Medulla oblongata (tissue), 1 donor: ENCODE results near the gene LSP1.

Experiments used
- DNase-seq: peaks from one replicate; pipeline ENCODE4 v3.0.0-alpha.2; 2015; ENCODE audit errors: extremely low spot score

The LSP1 gene

DNA sequence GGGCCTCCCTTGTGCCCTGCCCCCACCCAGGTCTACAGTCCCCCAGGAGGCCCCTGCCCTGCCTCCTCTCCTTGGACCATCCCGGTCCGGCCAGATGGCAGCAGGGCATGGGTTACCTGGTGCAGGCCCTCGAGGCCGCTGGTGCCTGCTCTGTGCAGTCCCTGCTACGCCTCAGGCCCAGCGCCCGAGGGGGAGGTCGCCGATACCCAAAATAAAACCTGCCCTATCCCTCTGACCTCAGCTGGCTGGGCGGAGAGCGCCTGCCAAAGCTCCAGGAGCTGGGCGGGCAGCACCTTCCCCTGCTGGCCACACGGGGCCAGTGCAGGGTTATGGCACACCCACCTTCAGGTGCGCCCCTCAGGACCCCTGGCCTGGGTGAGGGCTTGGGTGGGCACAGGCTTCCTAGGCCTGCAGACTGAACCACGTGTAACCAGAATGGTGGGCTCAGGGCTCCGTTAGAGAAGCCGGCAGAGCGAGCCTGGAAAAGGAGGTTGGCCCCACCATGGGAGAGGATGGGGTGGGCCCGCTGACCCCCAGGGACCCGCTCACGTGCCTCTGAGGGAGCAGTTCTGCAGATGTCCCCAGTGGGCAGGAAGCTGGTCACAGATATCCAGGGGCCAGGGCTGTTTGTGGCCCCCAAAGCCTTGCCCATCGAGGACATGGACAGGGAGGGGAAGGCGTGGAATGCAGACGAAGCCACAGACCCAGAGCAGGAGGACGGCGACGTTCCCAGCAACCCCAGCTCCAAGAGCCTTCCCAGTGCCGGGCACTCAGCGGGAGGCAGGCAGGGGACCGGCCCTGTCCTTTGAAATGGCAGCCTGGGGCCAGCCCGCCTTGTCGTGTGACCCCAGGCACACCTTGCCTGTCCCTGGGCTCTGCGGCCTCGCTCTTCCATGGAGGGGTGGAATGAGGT is 64.9 kb downstream of the LSP1 start:
- no peak for DNase-seq

DNA sequence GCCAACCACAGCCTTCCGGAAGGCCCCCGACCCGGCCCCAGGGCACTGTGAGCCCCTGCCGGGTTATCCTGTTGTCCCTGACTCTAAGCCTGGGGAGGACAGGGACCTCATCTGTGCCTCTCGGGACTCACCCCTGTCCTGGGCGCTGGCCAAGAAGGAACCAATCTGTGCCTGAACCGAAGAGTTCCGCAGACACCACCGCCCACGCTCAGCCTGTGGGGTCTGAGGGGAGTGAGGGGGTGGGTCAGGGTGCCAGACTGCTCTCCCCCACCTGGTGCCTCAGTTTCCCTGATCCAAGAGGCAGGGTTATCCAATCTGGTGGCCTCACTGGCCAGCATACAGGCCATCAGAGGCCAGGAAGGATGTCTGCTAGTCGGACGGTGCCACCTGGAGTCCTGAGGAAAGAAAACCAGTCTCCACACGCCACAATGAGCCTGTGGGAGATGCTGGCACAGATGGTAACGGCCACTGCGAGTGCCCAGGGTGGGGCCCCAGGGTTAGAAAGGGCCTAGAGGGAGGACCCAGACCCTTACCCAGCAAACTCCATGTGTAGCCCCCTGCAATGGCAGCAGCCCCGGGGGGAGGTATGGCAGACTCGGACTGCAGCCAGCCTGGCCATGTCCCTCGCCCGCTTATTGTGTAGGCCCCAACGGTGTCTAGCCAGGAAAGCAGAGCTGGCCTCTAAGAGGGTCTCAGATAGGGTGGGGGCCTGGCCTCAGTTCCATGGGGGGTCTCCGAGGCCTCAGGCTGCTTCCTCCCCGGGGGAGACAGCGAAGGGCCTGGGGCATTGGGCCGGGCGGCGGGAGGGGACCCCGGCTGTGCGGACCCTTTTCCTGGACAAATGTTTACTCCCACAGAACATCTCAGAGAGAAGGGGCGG is 65.8 kb downstream of the LSP1 start:
- no peak for DNase-seq

- no peak for DNase-seq
These were observed 66.7 kb downstream of the LSP1 start, which contains the start of gene TNNT3 for GRCh38 chr11:1919391-1920127. TNNT3 (plus strand) TSS chr11:1919703; CDS start chr11:1922875, 3,172 bp downstream.

DNA sequence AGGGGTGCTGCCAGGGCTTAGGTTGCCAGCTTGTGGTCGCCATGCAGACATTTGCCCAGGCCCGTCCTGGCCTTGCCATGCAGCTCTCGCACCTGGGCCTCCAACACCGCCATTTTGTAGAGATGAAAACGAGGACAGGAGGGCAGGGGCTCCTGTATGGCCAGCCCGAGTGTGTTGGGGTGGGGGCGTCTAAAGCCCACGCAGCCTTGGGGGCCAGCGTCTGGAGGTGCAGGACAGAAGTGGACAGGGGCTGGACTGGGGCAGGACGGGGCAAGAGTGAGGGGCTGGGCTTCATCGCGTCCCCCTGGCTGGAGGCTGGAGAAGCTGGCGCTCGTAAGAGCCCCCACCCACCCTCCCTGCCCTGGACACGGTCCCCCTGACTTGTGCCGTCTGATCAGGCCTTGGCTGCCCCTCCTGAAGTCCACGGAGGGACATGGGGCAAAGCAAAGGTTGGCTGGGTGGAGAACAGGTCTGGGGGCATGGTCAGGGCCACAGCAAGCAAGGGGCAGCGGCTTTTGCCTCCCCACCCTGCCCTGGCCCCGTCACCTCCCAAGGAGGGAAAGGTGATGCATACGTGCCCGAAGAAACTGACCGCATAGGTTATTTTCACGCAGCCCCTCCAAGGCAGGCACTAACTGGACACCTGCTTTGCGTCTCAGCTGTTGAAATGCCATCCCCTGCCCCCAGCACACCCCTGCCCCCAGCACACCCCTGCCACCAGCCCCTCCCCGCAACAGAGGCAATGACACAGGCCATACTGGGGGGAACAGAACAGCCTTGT is 67.4 kb downstream of the LSP1 start:
- DNase-seq: no peak

DNA sequence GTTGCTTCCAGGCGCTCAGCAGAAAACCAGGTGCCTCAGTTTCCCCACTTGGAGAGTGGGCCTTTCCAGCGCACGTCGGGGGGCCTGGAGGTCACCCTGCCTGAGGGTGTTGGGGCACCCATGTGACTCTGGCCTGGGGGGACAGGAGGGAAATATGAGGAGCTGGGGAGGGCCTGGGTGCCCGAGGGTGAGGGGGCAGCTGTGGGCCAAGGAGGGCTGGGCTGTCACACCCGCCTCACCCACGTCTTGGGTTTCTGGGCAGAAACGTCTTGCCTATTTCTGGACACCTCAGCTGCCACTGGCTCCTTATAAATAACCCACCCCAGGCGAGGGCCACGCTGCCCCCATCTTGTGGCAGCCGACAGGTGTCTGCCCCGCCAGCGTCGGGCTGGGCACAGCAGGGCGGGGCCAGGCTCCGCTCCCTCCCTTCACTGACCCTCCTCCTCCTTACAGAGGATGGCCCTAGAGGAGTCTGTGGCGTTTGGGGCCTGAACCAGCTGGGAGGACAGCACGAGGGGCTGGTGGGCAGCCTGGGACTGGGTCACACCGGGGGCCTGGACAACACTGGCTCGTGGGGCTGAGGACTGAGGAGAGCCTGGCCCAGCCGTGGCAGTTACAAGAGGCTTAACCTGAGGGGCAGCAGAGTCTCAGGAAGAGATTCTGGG is 68.2 kb downstream of the LSP1 start:
- no peak for DNase-seq

GRCh38 chr11:1921574-1922141 is 68.8 kb downstream of the LSP1 start:
- peak; percentile 20 for DNase-seq

DNA sequence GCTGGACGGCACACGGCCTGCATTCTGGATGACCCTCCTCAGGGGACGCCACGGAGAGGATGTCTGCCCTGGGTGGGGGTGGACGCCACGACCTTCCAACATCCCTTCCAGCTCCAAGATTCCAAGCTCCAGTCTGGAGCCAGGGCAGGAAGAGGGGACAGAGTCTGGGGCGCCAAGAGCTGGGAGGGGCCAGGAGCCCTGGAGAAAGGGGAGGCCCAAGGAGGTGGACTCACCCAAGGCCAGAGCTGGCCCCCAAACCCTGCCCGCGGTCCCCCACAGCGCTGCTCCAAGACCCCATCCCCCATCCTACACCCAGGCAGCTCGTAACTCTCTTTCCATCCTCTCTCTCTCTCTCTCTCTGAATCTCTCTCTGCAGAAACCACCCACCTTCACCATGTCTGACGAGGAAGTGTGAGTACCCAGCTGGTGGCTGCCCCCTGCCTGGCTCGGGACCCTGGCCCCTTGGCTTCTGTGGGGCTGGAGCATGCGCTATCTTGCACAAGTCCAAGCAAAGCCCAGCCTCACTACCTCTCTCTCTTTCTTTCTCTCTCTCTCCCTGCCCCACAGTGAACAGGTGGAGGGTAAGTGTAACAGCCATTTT is 69.7 kb downstream of the LSP1 start:
- DNase-seq: no peak

DNA sequence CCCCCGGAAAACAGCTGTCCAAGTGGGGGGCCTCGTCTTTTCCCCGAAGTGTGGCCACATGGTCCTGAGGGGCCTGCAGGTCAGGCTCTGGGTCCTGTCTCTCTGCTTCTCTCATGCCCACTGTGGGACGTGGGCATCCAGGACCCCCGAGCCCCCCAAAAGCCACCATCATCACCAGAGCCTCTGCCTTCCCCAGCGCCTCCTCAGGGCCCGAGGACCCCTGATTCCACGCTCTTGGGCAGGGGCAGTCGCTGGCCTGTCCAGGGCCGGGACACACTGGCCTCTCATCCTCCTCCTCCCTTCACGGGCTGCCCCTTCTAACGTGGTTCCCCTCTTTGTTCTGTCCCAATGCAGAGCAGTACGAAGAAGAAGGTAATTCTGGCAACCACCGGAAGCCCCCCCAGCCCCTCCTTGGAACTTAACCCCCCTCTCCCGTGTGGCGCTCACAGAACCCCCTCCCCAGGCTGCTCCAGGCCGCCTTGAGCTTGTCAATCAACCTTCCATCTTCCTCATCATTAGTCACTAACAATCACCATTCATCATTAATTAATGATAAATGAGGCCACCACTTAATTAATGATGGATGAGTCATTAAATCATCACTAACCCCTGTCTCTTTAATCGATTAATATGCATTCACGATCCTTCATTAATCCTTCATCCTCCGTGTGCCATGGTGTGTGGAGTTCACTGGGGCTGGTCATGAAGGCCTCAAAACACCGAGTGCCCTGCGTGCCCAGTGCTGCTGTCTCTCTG is 70.5 kb downstream of the LSP1 start:
- no peak for DNase-seq

GRCh38 chr11:1924181-1924580 is 71.3 kb downstream of the LSP1 start:
- no peak for DNase-seq

DNA sequence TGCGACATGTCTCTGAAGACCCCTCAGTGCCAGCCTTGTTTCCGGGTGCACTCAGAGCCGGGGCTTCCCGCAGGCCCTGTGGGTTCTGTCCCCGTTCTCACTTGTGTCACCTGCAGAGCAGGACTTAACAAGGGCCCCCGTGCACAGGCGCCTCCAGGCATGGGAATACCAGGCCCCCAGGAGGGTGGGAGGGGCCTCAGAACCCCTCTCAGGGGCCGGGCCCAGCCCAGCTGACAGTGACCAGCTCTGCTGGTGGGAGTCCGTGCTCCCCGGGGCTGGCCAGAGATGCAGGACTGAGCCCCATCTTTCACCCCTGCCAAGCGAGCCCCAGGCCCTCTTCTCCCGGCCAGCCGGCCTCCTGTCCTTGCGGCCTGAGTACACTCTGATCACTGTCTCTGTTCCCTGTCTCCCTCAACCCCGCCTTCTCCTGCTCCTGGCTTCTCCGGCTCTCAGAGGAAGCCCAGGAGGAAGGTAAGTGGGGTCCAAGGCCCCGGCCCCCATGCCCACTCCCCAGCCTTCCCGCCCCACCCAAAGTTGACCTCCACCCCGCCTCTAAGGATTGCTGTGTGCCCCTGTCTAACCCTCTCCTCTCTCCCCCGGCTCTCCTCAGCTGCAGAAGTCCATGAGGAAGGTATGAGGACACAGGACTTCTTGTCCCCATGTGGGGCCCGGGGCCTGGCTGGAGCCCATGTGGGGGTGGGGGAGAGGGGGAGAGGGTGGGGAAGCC is 71.9 kb downstream of the LSP1 start:
- DNase-seq: no peak

GRCh38 chr11:1925373-1926155 is 72.7 kb downstream of the LSP1 start:
- no peak for DNase-seq

GRCh38 chr11:1926156-1927025 is 73.5 kb downstream of the LSP1 start:
- no peak for DNase-seq

GRCh38 chr11:1927026-1927847 is 74.4 kb downstream of the LSP1 start:
- no peak for DNase-seq

DNA sequence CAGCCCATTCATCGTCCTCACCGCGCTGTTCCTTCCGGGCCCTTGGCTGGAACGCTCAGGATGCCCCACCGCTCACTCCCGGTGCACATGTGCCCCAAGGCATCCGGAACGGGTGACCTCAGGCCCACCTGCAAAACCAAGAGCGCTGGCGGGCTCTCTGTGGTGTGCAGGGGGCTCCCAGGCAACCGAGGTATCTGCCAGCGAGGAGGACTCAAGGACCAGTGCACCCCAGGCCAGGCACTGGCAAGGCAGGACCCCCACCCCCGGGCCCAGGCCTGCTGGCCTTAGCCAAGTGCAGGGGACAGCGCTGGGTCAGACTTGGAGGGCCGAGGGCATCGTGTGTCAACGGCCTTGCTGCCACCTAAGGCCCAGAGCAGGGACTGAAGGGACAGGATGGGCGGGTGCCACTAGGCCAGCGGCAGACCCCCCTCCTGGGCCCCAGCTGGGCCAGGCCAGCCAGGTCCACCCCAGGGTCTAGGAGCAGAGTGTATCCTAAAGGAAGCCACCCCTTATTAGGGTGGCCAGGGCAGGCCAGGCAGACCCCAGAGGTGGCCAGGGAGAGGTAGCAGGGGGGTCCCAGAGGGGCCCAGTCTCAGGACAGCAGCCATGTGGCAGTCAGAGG is 75.1 kb downstream of the LSP1 start:
- no peak for DNase-seq

- no peak for DNase-seq
These were observed 75.6 kb downstream of the LSP1 start for GRCh38 chr11:1928470-1928890.
